GM19025 (cell line): Measurements from ENCODE around the gene PCDHGC4.

Experiments used
- ATAC-seq: cut with Tn5 transposase; IDR thresholded peaks from one replicate; pipeline ENCODE4 v1.9.1; 2021; ENCODE audit warnings: mild to moderate bottlenecking, low read depth, moderate library complexity; ENCODE audit not compliant: unreplicated experiment

Gene PCDHGC4

GRCh38 chr5:141527426-141527825 is 42.6 kb downstream of the PCDHGC4 start:
- no peak for ATAC-seq

- ATAC-seq, result no peak
Measured at GRCh38 chr5:141528291-141528984, 43.6 kb downstream of the PCDHGC4 start.

GRCh38 chr5:141529002-141529401 is 44.2 kb downstream of the PCDHGC4 start:
- ATAC-seq, result peak; percentile 41

GRCh38 chr5:141529873-141530272 is 45.0 kb downstream of the PCDHGC4 start:
- no peak for ATAC-seq

GRCh38 chr5:141532726-141533125 is 47.9 kb downstream of the PCDHGC4 start:
- no peak for ATAC-seq

- no peak for ATAC-seq
Measured at GRCh38 chr5:141533897-141534296, 49.1 kb downstream of the PCDHGC4 start.

GRCh38 chr5:141534492-141535213 is 49.8 kb downstream of the PCDHGC4 start:
- no peak for ATAC-seq
